GM18909 (cell line): ENCODE data around the gene LMO7.

Source experiments
- ATAC-seq: cut with Tn5 transposase; IDR thresholded peaks from one replicate; pipeline ENCODE4 v1.9.1; 2021; ENCODE audit warnings: mild to moderate bottlenecking; ENCODE audit not compliant: unreplicated experiment, poor library complexity

The LMO7 gene

GRCh38 chr13:75830842-75831241 lies 194.7 kb downstream of the LMO7 start:
- ATAC-seq, result no peak

- ATAC-seq, result no peak
Measured at GRCh38 chr13:75831389-75831788, 195.3 kb downstream of the LMO7 start.

GRCh38 chr13:75832812-75833211 lies 196.7 kb downstream of the LMO7 start:
- ATAC-seq, result no peak

GRCh38 chr13:75836441-75836840 lies 200.3 kb downstream of the LMO7 start:
- no peak for ATAC-seq

GRCh38 chr13:75838366-75839005 lies 202.4 kb downstream of the LMO7 start:
- no peak for ATAC-seq

GRCh38 chr13:75839406-75839805 lies 203.3 kb downstream of the LMO7 start:
- ATAC-seq, result no peak

GRCh38 chr13:75841905-75842304 lies 205.8 kb downstream of the LMO7 start:
- ATAC-seq, result no peak

- no peak for ATAC-seq
Measured at GRCh38 chr13:75843074-75843473, 206.9 kb downstream of the LMO7 start.

GRCh38 chr13:75843991-75844390 lies 207.9 kb downstream of the LMO7 start:
- no peak for ATAC-seq

- peak; percentile 49 for ATAC-seq
Measured at GRCh38 chr13:75847588-75847987, 211.5 kb downstream of the LMO7 start.

- ATAC-seq, result no peak
Measured at GRCh38 chr13:75850916-75851315, 214.8 kb downstream of the LMO7 start.

- no peak for ATAC-seq
Measured at GRCh38 chr13:75855216-75855615, 219.1 kb downstream of the LMO7 start.

GRCh38 chr13:75855847-75856246 lies 219.7 kb downstream of the LMO7 start:
- no peak for ATAC-seq

GRCh38 chr13:75857291-75857690 lies 221.2 kb downstream of the LMO7 start:
- ATAC-seq, result no peak

GRCh38 chr13:75860935-75861334 lies 224.8 kb downstream of the LMO7 start:
- ATAC-seq, result no peak

- ATAC-seq, result no peak
Measured at GRCh38 chr13:75861786-75862185, 225.7 kb downstream of the LMO7 start.

- no peak for ATAC-seq
Measured at GRCh38 chr13:75864718-75865117, 228.6 kb downstream of the LMO7 start.

- ATAC-seq, result no peak
Measured at GRCh38 chr13:75867379-75868117, 231.4 kb downstream of the LMO7 start.

GRCh38 chr13:75869981-75870380 lies 233.9 kb downstream of the LMO7 start:
- ATAC-seq, result no peak

- ATAC-seq, result no peak
Measured at GRCh38 chr13:75870397-75870903, 234.3 kb downstream of the LMO7 start.

- no peak for ATAC-seq
Measured at GRCh38 chr13:75871059-75871458, 234.9 kb downstream of the LMO7 start.

- ATAC-seq, result no peak
Measured at GRCh38 chr13:75872980-75873379, 236.8 kb downstream of the LMO7 start.
